Choroid plexus epithelial cell (primary cell): ENCODE results near the gene RSRP1.
"Not testable (repeated sequence)": the region's sequence is repeated elsewhere in the genome, so short reads cannot be mapped to it uniquely, and the experiment has no call there.

Experiments
- DNase-seq: peaks from one replicate; pipeline ENCODE4 v3.0.0-alpha.2; 2010; ENCODE audit warnings: low read depth
- H3K4me3 ChIP-seq: 2 replicates; pipeline ENCODE4 v1.5.1; 2011; ENCODE audit warnings: low read depth, mild to moderate bottlenecking, control low read depth, low read length, moderate library complexity
- TF ChIP-seq, protein P1 (sequence below): conservative IDR thresholded peaks from 2 replicates; pipeline ENCODE4 v1.5.1; 2011; ENCODE audit warnings: low read depth, mild to moderate bottlenecking, control low read depth, inconsistent platforms, low read length, moderate library complexity

Gene RSRP1

GRCh38 chr1:25239681-25240541 lies 7.3 kb downstream of the RSRP1 start:
- peak; percentile 93 for DNase-seq
- H3K4me3 ChIP-seq = peak overlapping the region; percentile 65
- TF ChIP-seq, protein P1, sequence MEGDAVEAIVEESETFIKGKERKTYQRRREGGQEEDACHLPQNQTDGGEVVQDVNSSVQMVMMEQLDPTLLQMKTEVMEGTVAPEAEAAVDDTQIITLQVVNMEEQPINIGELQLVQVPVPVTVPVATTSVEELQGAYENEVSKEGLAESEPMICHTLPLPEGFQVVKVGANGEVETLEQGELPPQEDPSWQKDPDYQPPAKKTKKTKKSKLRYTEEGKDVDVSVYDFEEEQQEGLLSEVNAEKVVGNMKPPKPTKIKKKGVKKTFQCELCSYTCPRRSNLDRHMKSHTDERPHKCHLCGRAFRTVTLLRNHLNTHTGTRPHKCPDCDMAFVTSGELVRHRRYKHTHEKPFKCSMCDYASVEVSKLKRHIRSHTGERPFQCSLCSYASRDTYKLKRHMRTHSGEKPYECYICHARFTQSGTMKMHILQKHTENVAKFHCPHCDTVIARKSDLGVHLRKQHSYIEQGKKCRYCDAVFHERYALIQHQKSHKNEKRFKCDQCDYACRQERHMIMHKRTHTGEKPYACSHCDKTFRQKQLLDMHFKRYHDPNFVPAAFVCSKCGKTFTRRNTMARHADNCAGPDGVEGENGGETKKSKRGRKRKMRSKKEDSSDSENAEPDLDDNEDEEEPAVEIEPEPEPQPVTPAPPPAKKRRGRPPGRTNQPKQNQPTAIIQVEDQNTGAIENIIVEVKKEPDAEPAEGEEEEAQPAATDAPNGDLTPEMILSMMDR = peak; percentile 75

GRCh38 chr1:25238046-25238445 lies 9.2 kb downstream of the RSRP1 start:
- H3K4me3 ChIP-seq = no peak overlapping the region
- TF ChIP-seq, protein P1 = no peak
- DNase-seq = no peak

DNA sequence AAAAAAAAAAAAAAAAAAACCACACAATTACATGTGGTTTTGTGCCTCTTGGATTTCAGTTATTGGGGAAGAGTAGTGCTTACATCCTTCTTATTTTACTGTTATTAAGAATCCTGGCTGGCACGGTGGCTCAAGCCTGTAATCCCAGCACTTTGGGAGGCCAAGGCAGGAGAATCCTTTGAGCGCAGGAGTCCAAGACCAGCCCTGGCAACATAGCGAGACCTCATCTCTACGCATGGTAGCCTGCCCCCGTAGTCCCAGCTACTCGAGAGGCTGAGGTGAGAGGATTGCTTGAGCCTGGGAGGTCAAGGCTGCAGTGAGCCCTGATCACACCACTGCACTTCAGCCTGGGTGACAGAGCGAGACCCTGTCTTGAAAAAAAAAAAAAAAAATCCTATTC lies 11.0 kb downstream of the RSRP1 start:
- not testable (repeated sequence) for H3K4me3 ChIP-seq, DNase-seq

DNA sequence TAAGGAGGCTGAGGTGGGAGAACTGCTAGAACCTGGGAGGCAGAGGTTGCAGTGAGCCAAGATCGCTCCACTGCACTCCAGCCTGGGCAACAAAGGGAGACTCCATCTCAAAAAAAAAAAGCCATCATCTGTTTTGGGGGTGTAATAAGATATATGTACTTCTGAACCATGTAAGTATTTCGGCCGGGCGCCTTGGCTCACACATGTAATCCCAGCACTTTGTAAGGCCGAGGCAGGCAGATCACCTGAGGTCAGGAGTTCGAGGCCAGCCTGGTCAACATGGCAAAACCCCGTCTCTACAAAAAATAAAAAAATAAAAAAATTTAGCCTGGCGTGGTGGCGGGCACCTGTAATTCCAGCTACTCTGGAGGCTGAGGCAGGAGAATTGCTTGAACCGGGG lies 11.8 kb downstream of the RSRP1 start:
- H3K4me3 ChIP-seq = not testable (repeated sequence)

DNA sequence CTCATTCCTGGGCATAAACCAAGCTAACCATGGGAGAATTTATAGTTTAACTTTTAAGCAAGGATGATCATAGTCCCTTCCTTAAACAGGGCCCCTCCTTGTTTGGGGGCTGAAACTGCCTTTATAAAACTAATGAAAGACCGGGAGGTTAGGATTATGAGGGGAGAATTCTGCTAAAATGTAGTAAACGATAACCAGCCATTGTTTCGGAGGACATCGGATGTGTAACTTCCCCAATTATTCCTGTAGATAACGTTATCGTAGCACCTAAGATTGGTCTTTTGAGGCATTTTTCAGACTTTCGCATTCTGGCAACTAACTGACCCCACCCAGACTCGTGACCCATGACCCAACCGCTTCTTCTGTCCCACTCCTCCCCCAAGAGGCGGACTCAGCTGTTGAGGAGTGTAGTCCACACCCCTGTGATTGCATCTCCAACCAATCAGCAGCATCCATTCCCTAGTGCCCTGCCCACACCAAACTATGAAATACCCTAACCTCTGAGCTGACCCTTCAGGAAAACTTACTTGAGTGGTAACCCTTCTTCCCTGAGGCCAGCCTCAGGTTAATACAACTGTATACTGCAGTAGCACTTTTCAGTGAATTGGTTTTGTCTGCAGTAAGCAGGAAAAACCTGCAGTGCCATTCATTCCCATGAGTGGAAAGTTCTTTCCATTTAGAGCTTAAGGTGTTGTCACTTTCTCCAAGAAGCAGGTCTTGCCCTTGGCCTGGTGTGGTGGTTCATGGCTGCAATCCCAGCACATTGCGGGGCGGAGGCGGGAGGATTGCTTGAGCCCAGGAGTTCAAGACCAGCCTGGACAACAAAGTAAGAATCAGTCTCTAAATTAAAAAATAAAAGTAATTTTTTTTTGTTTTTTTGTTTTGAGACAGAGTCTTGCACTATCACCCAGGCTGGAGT lies 14.1 kb downstream of the RSRP1 start:
- DNase-seq = peak; percentile 97
- H3K4me3 ChIP-seq = peak overlapping the region; percentile 92
- TF ChIP-seq, protein P1 = peak; percentile 4

More for the DNA sequence above, 11.8 kb downstream of the RSRP1 start:
- DNase-seq = not testable (repeated sequence)

GRCh38 chr1:25232027-25232865 lies 15.0 kb downstream of the RSRP1 start, which contains the start of gene SYF2:
TSS of gene SYF2 (minus strand) at chr1:25232502. CDS start at chr1:25232467, 35 bp downstream.
- peak within 1 kb of the TSS; percentile 92 for H3K4me3 ChIP-seq
- TF ChIP-seq, protein P1 = no peak
- peak; percentile 96 for DNase-seq

GRCh38 chr1:25223471-25223870 lies 23.8 kb downstream of the RSRP1 start:
- H3K4me3 ChIP-seq = no peak overlapping the region
- DNase-seq = peak; percentile 60
- TF ChIP-seq, protein P1 = no peak
